ENCODE measurements around the gene BLOC1S4.

The BLOC1S4 gene

DNA sequence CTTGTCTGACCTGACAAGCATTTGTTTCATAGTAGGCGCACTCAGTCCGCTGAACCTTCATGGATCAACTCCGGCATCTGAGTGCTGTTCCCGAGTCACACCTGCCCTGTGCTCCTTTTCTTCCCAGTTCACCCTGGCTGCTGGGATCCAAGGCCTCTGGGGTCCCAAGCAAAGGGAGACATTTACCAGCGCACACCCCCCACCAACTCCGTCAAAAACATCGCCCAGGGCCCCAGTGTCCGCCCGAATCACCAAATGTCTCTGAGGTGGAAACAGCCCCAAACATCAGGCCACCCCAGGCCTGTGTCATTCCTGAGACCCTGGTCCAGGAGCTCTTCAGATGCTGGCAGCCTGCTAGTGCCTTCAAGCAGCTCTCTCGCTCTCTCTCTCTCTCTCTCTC is 5.1 kb downstream of the BLOC1S4 start:
- Histone ChIP-seq H3K4me3 (ENCODE audit: low read depth, low read length, poor library complexity, severe bottlenecking) (no peak overlapping the region), H3K9ac (ENCODE audit: low read length) (no peak overlapping the region), H3K27me3 (ENCODE audit: insufficient read depth, low read length) (no peaks in the 10 kb centered on the region), H3K36me3 (ENCODE audit: insufficient read depth, low read length) (no peaks in the 10 kb centered on the region; the same call in 1 of the 2 replicates), H3K9me2 (ENCODE audit: low read depth, low read length) (no peaks in the 10 kb centered on the region), H3F3A (ENCODE audit: insufficient read depth, low read length) (no peaks in the 10 kb centered on the region), H4K20me1 (ENCODE audit: insufficient read depth, low read length) (no peaks in the 10 kb centered on the region), H3K4me1 (ENCODE audit: insufficient read depth, low read length, severe bottlenecking) (peaks cover 11% of the 10 kb centered on the region), H3K79me2 (ENCODE audit: insufficient read depth, low read length) (no peaks in the 10 kb centered on the region), H3K9me3 (ENCODE audit: low read length) (no peaks in the 10 kb centered on the region), H2AFZ (ENCODE audit: low read length) (no peak overlapping the region), H3K4me2 (ENCODE audit: low read length) (no peak overlapping the region), H3K27ac (ENCODE audit: low read depth, low read length, poor library complexity, severe bottlenecking) (no peak overlapping the region)
- TF ChIP-seq, protein P1, sequence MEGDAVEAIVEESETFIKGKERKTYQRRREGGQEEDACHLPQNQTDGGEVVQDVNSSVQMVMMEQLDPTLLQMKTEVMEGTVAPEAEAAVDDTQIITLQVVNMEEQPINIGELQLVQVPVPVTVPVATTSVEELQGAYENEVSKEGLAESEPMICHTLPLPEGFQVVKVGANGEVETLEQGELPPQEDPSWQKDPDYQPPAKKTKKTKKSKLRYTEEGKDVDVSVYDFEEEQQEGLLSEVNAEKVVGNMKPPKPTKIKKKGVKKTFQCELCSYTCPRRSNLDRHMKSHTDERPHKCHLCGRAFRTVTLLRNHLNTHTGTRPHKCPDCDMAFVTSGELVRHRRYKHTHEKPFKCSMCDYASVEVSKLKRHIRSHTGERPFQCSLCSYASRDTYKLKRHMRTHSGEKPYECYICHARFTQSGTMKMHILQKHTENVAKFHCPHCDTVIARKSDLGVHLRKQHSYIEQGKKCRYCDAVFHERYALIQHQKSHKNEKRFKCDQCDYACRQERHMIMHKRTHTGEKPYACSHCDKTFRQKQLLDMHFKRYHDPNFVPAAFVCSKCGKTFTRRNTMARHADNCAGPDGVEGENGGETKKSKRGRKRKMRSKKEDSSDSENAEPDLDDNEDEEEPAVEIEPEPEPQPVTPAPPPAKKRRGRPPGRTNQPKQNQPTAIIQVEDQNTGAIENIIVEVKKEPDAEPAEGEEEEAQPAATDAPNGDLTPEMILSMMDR (IDR thresholded peaks at IDR 0.05; ENCODE audit: low read length), result no peak
- no peak for TF ChIP-seq EZH2 (IDR thresholded peaks at IDR 0.05; ENCODE audit: borderline replicate concordance, low read length)

GRCh38 chr4:6722891-6723290 is 6.9 kb downstream of the BLOC1S4 start:
- TF ChIP-seq EZH2 (IDR thresholded peaks at IDR 0.05; ENCODE audit: borderline replicate concordance, low read length), result no peak
- TF ChIP-seq, protein P1 (IDR thresholded peaks at IDR 0.05; ENCODE audit: low read length), result no peak
- Histone ChIP-seq H3K27ac (ENCODE audit: low read depth, low read length, poor library complexity, severe bottlenecking) (no peak overlapping the region), H3K4me3 (ENCODE audit: low read depth, low read length, poor library complexity, severe bottlenecking) (no peak overlapping the region), H3K36me3 (ENCODE audit: insufficient read depth, low read length) (no peaks in the 10 kb centered on the region; the same call in 1 of the 2 replicates), H3K9me3 (ENCODE audit: low read length) (no peaks in the 10 kb centered on the region), H4K20me1 (ENCODE audit: insufficient read depth, low read length) (no peaks in the 10 kb centered on the region), H3K9me2 (ENCODE audit: low read depth, low read length) (no peaks in the 10 kb centered on the region), H3K4me2 (ENCODE audit: low read length) (no peak overlapping the region), H2AFZ (ENCODE audit: low read length) (no peak overlapping the region), H3K79me2 (ENCODE audit: insufficient read depth, low read length) (no peaks in the 10 kb centered on the region), H3F3A (ENCODE audit: insufficient read depth, low read length) (no peaks in the 10 kb centered on the region), H3K4me1 (ENCODE audit: insufficient read depth, low read length, severe bottlenecking) (no peaks in the 10 kb centered on the region), H3K27me3 (ENCODE audit: insufficient read depth, low read length) (no peaks in the 10 kb centered on the region), H3K9ac (ENCODE audit: low read length) (no peak overlapping the region)

DNA sequence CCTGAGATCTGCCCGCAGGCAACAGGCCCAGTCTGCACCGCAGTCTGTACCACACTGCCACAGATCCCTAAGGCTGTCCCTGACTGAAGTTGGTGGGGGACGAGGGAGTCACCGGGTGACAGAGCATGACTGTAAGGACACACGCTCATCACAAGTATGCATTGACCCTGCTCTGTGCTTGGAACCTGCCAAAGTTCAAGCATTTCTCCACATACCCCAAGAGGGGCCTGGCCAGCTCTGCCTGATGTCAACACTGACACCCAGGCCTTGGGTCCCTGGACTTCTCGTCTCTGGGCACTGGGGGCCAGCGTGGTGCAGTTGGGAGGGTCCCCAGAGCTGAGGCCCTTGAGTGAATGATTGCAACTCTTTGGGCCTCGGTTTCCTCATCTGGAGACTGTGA is 7.9 kb downstream of the BLOC1S4 start:
- H3K36me3 ChIP-seq (ENCODE audit: insufficient read depth, low read length), result no peaks in the 10 kb centered on the region
- no peak overlapping the region for H2AFZ ChIP-seq (ENCODE audit: low read length)
- no peaks in the 10 kb centered on the region for H4K20me1 ChIP-seq (ENCODE audit: insufficient read depth, low read length)
- no peaks in the 10 kb centered on the region for H3K9me2 ChIP-seq (ENCODE audit: low read depth, low read length)
- H3K79me2 ChIP-seq (ENCODE audit: insufficient read depth, low read length), result no peaks in the 10 kb centered on the region
- no peak overlapping the region for H3K4me3 ChIP-seq (ENCODE audit: low read depth, low read length, poor library complexity, severe bottlenecking)
- no peaks in the 10 kb centered on the region for H3K4me1 ChIP-seq (ENCODE audit: insufficient read depth, low read length, severe bottlenecking)
- no peak overlapping the region for H3K9ac ChIP-seq (ENCODE audit: low read length)
- no peak for TF ChIP-seq EZH2 (IDR thresholded peaks at IDR 0.05; ENCODE audit: borderline replicate concordance, low read length)
- TF ChIP-seq, protein P1 (IDR thresholded peaks at IDR 0.05; ENCODE audit: low read length), result no peak
- no peak overlapping the region for H3K27ac ChIP-seq (ENCODE audit: low read depth, low read length, poor library complexity, severe bottlenecking)
- no peaks in the 10 kb centered on the region for H3F3A ChIP-seq (ENCODE audit: insufficient read depth, low read length)
- no peak overlapping the region for H3K4me2 ChIP-seq (ENCODE audit: low read length)
- no peaks in the 10 kb centered on the region for H3K9me3 ChIP-seq (ENCODE audit: low read length)
- no peaks in the 10 kb centered on the region; the same call in 1 of the 2 replicates for H3K27me3 ChIP-seq (ENCODE audit: insufficient read depth, low read length)

Data from OCI-LY1 (cell line).